Pancreas (tissue), 10 donors: ENCODE measurements around the gene CAMK2G. TPM values are rescaled to one million over a fixed set of nuclear protein-coding genes. Genes with fewer than 3 reads are reported as not detected.

Experiments used
- ATAC-seq, 4 donors: fragments of 200-7000 bp; cut with Tn5 transposase; one replicate each; pipeline versions ENCODE4 v1.8.0 to v1.9.1; 2020; ENCODE audit warnings: mild to moderate bottlenecking in 4 of 4, moderate library complexity in 4 of 4
- DNase-seq, 6 donors: peaks; one replicate each; pipeline ENCODE4 v3.0.0-alpha.2; 2020
- FAIRE-seq: peaks from 2 replicates; lab custom pipeline; 2012; peaks lifted over from hg19 to GRCh38; lab: Jason Lieb, UNC
- H3K27ac ChIP-seq, 4 donors: fragments of 200-600 bp; sonication (generic); 1 replicate in 3 of 4; 2 replicates in 1 of 4; pipeline versions ENCODE4 v1.5.0 to v1.8.0; 2020
- H3K27me3 ChIP-seq, 4 donors: fragments of 200-600 bp; one replicate each; pipeline ENCODE4 v1.8.0; 2021
- H3K36me3 ChIP-seq, 3 donors: fragments of 200-600 bp; sonication (generic) in 1 of 3; one replicate each; pipeline versions ENCODE4 v1.5.0 to v1.8.0; 2020 to 2021
- H3K4me1 ChIP-seq, 3 donors: fragments of 200-600 bp; one replicate each; pipeline ENCODE4 v1.8.0; 2021
- H3K4me3 ChIP-seq, 4 donors: fragments of 200-600 bp; sonication (generic) in 2 of 4; one replicate each; pipeline versions ENCODE4 v1.5.0 to v1.8.0; 2020 to 2021
- H3K9me3 ChIP-seq, 4 donors: fragments of 200-600 bp; one replicate each; pipeline ENCODE4 v1.8.0; 2021
- CTCF ChIP-seq, 4 donors: fragments of 200-600 bp; sonication (generic) in 3 of 4; IDR thresholded peaks; one replicate each; pipeline versions ENCODE4 v1.5.0 to v1.8.0; 2021; ENCODE audit warnings: antibody characterized with exemption in 4 of 4
- WGBS, 2 donors: extraction: QIAGEN DNeasy Blood & Tissue Kit; methylation state at CpG; one replicate each; pipeline ENCODE4 v1.1.7; 2013; 5-methylcytosine and 5-hydroxymethylcytosine counted together
- intact Hi-C, 3 donors: fragments of 100-400 bp; cut with DNase I; formaldehyde crosslinking; loops; one replicate each; pipeline versions ENCODE4 v1.11.1 to v1.14.2; 2022
- polyA plus RNA-seq, 2 donors: library from polyadenylated mRNA; stranded (reverse); fragments of 200-250 nt; gene quantifications; one replicate each; pipeline ENCODE4 v1.2.3, GENCODE V29; 2013
- total RNA-seq, 6 donors: library from RNA; stranded (reverse); fragmentation: NEBNext Ultra II Directional in 4 of 6; extraction: Animal tissue kit (Norgen Biotek cat#: 25700) in 4 of 6; gene quantifications; one replicate each; pipeline versions ENCODE4 v1.2.1 to v1.2.4, GENCODE V29; 2021 to 2023
- donor health status: healthy with polysubstance abuse.
- donor health status: DM: no; HTN: no; CAD: no; lungs with moderate emphysema.
- donor health status: DM: no; HTN: no; CAD: no.
- donor health status: control.
- donor health status: control.
- donor health status: Bipolar disorder and iron deficiency.
- donor health status: DM: yes; HTN: yes; CAD: no.
- donor health status: DM: no; HTN: no; CAD: no.
- donor health status: DM: no; HTN: no; CAD: no.
- donor health status: DM: yes; HTN: yes; CAD: no.

Gene CAMK2G
- total and polyA plus RNA-seq, 8 donors = 5.3 to 18.4 (median 8.3) TPM

DNA sequence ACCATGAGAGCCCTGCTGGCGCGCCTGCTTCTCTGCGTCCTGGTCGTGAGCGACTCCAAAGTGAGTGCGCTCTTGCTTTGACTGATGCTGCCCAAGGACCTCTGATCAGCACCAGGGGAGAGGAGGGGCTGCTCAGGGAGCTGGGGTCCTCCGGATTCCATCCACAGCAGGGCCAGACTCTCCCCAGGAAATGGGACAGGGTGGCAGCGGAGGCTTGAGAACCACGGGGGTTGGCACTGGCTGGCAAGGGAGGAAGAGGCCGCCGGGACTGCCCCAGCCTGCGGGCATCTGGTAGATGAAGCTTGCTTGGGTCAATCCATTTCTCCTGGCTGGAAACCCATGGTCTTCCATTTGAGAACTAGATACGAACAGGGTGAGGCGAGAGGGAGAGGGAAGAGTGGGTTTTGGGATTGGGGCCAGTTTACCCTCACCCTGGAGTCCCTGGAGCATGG, 37.2 kb upstream of the CAMK2G start:
- intact Hi-C loops = no loop called here
- TF ChIP-seq CTCF (IDR thresholded peaks at IDR 0.05) = no peak
- Histone ChIP-seq H3K36me3 (no peaks in the 10 kb centered on the region), H3K4me3 (peak overlapping the region; percentile 31 to 76 (median 40)), H3K27me3 (no peaks in the 10 kb centered on the region), H3K4me1 (peaks cover 0 to 4% (median 0%) of the 10 kb centered on the region in 3 donors), H3K9me3 (no peaks in the 10 kb centered on the region), H3K27ac (peak overlapping the region in 2 of 4 donors; percentile 57 to 64)
- ATAC-seq (peak in 3 of 4 donors; percentile 5 to 18 (median 12)), DNase-seq (peak in 1 of 6 donors; percentile 22), FAIRE-seq (no peak)
- WGBS, 2 donors = 16 to 17% methylated on average over 14 of the region's 14 CpGs

DNA sequence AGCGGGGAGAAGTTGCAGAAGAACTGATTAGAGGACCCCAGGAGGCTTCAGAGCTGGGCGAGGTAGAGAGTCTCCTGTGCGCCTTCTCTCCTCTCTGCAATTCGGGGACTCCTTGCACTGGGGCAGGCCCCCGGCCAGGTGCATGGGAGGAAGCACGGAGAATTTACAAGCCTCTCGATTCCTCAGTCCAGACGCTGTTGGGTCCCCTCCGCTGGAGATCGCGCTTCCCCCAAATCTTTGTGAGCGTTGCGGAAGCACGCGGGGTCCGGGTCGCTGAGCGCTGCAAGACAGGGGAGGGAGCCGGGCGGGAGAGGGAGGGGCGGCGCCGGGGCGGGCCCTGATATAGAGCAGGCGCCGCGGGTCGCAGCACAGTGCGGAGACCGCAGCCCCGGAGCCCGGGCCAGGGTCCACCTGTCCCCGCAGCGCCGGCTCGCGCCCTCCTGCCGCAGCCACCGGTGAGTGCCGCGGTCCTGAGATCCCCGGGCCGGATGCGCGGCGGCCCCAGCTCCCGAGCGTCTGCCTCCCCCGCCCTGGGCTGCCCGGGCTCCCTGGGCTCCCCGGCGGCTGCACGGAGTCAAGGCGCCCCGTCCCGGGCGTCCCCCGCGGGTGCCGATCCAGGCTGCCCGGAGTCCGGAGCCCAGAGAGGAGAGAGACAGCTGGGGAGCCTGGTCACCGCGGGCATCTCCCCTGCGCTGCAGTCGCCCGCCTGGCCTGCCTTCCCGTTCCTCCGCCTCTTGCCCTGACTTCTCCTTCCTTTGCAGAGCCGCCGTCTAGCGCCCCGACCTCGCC, 36.6 kb upstream of the CAMK2G start, which contains the start of gene PLAU:
Gene PLAU, plus strand, starts transcription at position 369 of the 789 bp plus-strand sequence. CDS start 424 bp downstream, outside the sequence.
- intact Hi-C loops = no loop called here

DNA sequence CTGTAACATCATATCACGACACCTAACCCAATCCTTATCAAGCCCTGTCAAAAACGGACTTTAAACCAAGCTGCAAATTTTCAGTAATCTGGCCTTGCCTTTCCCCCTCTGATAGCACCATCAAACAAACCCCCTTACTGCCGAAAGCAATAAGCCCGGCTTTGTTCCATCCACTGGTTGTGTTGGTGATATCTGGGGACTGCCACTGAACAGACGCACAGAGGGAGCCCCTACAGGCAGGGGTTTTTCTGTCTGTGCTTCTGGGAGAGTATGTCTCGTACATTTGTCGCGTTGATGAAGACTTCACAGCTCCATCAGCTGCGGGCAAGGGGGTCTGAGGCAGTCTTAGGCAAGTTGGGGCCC, 36.0 kb upstream of the CAMK2G start:
- Histone ChIP-seq H3K27ac (peak overlapping the region in 1 of 4 donors; percentile 64), H3K4me1 (peaks cover 0 to 4% (median 0%) of the 10 kb centered on the region in 3 donors), H3K9me3 (no peaks in the 10 kb centered on the region), H3K36me3 (no peaks in the 10 kb centered on the region), H3K4me3 (peak overlapping the region; percentile 31 to 76 (median 40)), H3K27me3 (no peaks in the 10 kb centered on the region)
- TF ChIP-seq CTCF (IDR thresholded peaks at IDR 0.05) = no peak
- no peak for DNase-seq
- intact Hi-C loops = no loop called here
- FAIRE-seq = no peak
- peak in 2 of 4 donors; percentile 5 to 15 for ATAC-seq
- WGBS, 2 donors = 22 to 24% methylated on average over 9 of the region's 9 CpGs

More for the DNA sequence above, 36.6 kb upstream of the CAMK2G start, which contains the start of gene PLAU:
- ATAC-seq (peak; percentile 39 to 69 (median 66)), DNase-seq (peak in 5 of 6 donors; percentile 15 to 77 (median 33)), FAIRE-seq (no peak)
- Histone ChIP-seq H3K4me1 (peaks cover 0 to 4% (median 0%) of the 10 kb centered on the region in 3 donors), H3K27ac (peak within 1 kb of the TSS in 2 of 4 donors; percentile 57 to 69), H3K27me3 (no peaks in the 10 kb centered on the region), H3K4me3 (peak within 1 kb of the TSS; percentile 31 to 76 (median 40)), H3K9me3 (no peaks in the 10 kb centered on the region), H3K36me3 (no peaks in the 10 kb centered on the region)
- TF ChIP-seq CTCF (IDR thresholded peaks at IDR 0.05) = no peak
- 1 to 3% methylated on average over 41 to 74 of the region's 74 CpGs for WGBS, 2 donors

- H3K36me3 ChIP-seq = no peaks in the 10 kb centered on the region
- peak overlapping the region in 2 of 4 donors; percentile 60 to 69 for H3K27ac ChIP-seq
- H3K9me3 ChIP-seq = no peaks in the 10 kb centered on the region
- FAIRE-seq (no peak), ATAC-seq (no peak), DNase-seq (no peak)
- WGBS, 2 donors = 90 to 93% methylated on average over 4 of the region's 4 CpGs
- peaks cover 0 to 4% (median 0%) of the 10 kb centered on the region in 3 donors for H3K4me1 ChIP-seq
- no peak overlapping the region for H3K4me3 ChIP-seq
- H3K27me3 ChIP-seq = no peaks in the 10 kb centered on the region
- no peak for TF ChIP-seq CTCF (IDR thresholded peaks at IDR 0.05)
- intact Hi-C loops = no loop called here
Observed at GRCh38 chr10:73909540-73910115, 35.3 kb upstream of the CAMK2G start.
